Activated CD4-positive, alpha-beta T cell treated with anti-CD3 and anti-CD28 coated beads, Interleukin-2, amount 50 U/mL, for 4 hours (primary cell): ENCODE data around the gene SFI1.
A peak's percentile ranks its signal among the peaks of the same experiment; 100 is the strongest.

ENCODE experiments used
- DNase-seq, 2 experiments: peaks; one replicate each; pipeline ENCODE4 v3.0.0-alpha.2; 2020

Gene SFI1

GRCh38 chr22:31618057-31618456 lies 121.7 kb downstream of the SFI1 start:
- DNase-seq, result no peak

- DNase-seq, result no peak
Observed at GRCh38 chr22:31618471-31619176, 122.3 kb downstream of the SFI1 start.

GRCh38 chr22:31619611-31620300 lies 123.4 kb downstream of the SFI1 start:
- DNase-seq, result no peak

GRCh38 chr22:31620756-31621480 lies 124.6 kb downstream of the SFI1 start:
- no peak for DNase-seq

GRCh38 chr22:31621507-31622124 lies 125.3 kb downstream of the SFI1 start:
- DNase-seq, result no peak

- no peak for DNase-seq
Observed at GRCh38 chr22:31622980-31623379, 126.6 kb downstream of the SFI1 start.

GRCh38 chr22:31623592-31624304 lies 127.4 kb downstream of the SFI1 start:
- no peak for DNase-seq

GRCh38 chr22:31625257-31625640 lies 128.9 kb downstream of the SFI1 start:
- no peak for DNase-seq

GRCh38 chr22:31625661-31626426 lies 129.5 kb downstream of the SFI1 start:
- no peak for DNase-seq

- no peak for DNase-seq
Observed at GRCh38 chr22:31626427-31627150, 130.3 kb downstream of the SFI1 start.

GRCh38 chr22:31627223-31627731 lies 130.9 kb downstream of the SFI1 start:
- DNase-seq, result no peak

- DNase-seq, result no peak
Observed at GRCh38 chr22:31628362-31628761, 132.0 kb downstream of the SFI1 start.

- DNase-seq, result peak; percentile 33 to 43
Observed at GRCh38 chr22:31628969-31629708, 132.8 kb downstream of the SFI1 start.

GRCh38 chr22:31629741-31630184 lies 133.4 kb downstream of the SFI1 start:
- DNase-seq, result no peak

- DNase-seq, result peak; percentile 85 to 88
Observed at GRCh38 chr22:31630331-31631329, 134.3 kb downstream of the SFI1 start.

GRCh38 chr22:31631436-31631835 lies 135.1 kb downstream of the SFI1 start:
- no peak for DNase-seq

- no peak for DNase-seq
Observed at GRCh38 chr22:31635638-31636306, 139.4 kb downstream of the SFI1 start.

GRCh38 chr22:31637447-31637890 lies 141.1 kb downstream of the SFI1 start:
- DNase-seq, result no peak
